ENCODE results near the gene CTNND2. TPM values are rescaled to one million over a fixed set of nuclear protein-coding genes. Genes with fewer than 3 reads are reported as not detected.

The CTNND2 gene
- total RNA-seq, 1 donor from 2014 or later: 143 TPM

GRCh38 chr5:11555171-11555570, 349.1 kb downstream of the CTNND2 start:
- Mint-ChIP-seq H3K27ac (no peak overlapping the region), H3K36me3 (ENCODE audit: insufficient read depth) (peaks cover 13% of the 10 kb centered on the region)

DNA sequence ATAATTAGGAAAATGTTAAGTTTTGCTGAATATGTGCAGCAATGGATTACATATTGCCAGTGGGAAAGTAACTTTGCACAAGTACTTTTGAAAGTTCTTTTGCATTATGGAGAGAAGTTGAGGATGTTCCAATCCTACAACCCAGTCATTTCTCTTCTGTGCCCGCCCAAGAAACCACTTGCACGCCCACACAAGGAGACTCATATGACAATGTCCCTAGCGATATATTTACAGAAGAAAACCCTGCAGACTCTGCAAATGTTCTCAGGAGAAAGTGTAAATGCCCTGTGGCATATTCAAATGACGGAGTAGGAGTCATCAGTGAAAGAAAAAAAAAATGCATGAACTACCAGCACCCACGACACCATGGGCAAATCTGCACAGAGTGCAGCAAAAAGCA, 356.5 kb downstream of the CTNND2 start:
- DNase-seq (ENCODE audit: low spot score, unreplicated experiment): no peak
- Mint-ChIP-seq H3K36me3 (ENCODE audit: insufficient read depth) (peaks cover 3% of the 10 kb centered on the region), H3K9me3 (ENCODE audit: low read depth) (peaks cover 6% of the 10 kb centered on the region), H3K27ac (no peak overlapping the region), H3K27me3 (no peaks in the 10 kb centered on the region), H3K4me3 (ENCODE audit: low read depth) (no peak overlapping the region), H3K4me1 (ENCODE audit: low read depth) (peaks cover 1% of the 10 kb centered on the region)
- TF ChIP-seq, protein P1, sequence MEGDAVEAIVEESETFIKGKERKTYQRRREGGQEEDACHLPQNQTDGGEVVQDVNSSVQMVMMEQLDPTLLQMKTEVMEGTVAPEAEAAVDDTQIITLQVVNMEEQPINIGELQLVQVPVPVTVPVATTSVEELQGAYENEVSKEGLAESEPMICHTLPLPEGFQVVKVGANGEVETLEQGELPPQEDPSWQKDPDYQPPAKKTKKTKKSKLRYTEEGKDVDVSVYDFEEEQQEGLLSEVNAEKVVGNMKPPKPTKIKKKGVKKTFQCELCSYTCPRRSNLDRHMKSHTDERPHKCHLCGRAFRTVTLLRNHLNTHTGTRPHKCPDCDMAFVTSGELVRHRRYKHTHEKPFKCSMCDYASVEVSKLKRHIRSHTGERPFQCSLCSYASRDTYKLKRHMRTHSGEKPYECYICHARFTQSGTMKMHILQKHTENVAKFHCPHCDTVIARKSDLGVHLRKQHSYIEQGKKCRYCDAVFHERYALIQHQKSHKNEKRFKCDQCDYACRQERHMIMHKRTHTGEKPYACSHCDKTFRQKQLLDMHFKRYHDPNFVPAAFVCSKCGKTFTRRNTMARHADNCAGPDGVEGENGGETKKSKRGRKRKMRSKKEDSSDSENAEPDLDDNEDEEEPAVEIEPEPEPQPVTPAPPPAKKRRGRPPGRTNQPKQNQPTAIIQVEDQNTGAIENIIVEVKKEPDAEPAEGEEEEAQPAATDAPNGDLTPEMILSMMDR (IDR thresholded peaks at IDR 0.05; ENCODE audit: unreplicated experiment): no peak

More at GRCh38 chr5:11555171-11555570, 349.1 kb downstream of the CTNND2 start:
- H3K4me1 Mint-ChIP-seq (ENCODE audit: low read depth): no peaks in the 10 kb centered on the region
- DNase-seq (ENCODE audit: low spot score, unreplicated experiment): no peak
- no peaks in the 10 kb centered on the region for H3K9me3 Mint-ChIP-seq (ENCODE audit: low read depth)
- H3K4me3 Mint-ChIP-seq (ENCODE audit: low read depth): no peak overlapping the region
- H3K27me3 Mint-ChIP-seq: no peaks in the 10 kb centered on the region
- TF ChIP-seq, protein P1 (IDR thresholded peaks at IDR 0.05; ENCODE audit: unreplicated experiment): no peak

DNA sequence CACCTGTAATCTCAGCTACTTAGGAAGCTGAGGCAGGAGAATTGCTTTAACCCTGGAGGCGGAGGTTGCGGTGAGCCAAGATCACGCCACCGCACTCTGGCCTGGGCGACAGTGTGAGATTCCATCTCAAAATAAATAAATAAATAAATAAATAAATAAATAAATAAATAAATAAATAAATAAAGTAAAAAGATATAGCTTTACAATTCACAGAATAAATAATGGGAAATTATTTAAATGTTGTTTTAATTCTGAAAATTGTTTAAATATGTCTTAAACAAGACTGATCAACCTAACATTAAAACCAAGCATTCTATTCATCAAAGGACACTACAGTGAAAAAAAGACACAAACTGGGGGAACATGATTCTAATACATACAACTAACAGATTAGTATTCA, 357.1 kb downstream of the CTNND2 start:
- Mint-ChIP-seq H3K27ac (no peak overlapping the region), H3K27me3 (no peaks in the 10 kb centered on the region), H3K4me3 (ENCODE audit: low read depth) (no peak overlapping the region), H3K9me3 (ENCODE audit: low read depth) (peaks cover 6% of the 10 kb centered on the region), H3K36me3 (ENCODE audit: insufficient read depth) (peaks cover 3% of the 10 kb centered on the region), H3K4me1 (ENCODE audit: low read depth) (peaks cover 1% of the 10 kb centered on the region)
- no peak for DNase-seq (ENCODE audit: low spot score, unreplicated experiment)
- TF ChIP-seq, protein P1 (IDR thresholded peaks at IDR 0.05; ENCODE audit: unreplicated experiment): no peak

- Mint-ChIP-seq H3K27ac (peak overlapping the region; percentile 62), H3K27me3 (no peaks in the 10 kb centered on the region), H3K36me3 (ENCODE audit: insufficient read depth) (peaks cover 2% of the 10 kb centered on the region), H3K4me1 (ENCODE audit: low read depth) (peaks cover 6% of the 10 kb centered on the region), H3K4me3 (ENCODE audit: low read depth) (no peak overlapping the region), H3K9me3 (ENCODE audit: low read depth) (no peaks in the 10 kb centered on the region)
- TF ChIP-seq, protein P1 (IDR thresholded peaks at IDR 0.05; ENCODE audit: unreplicated experiment): no peak
- DNase-seq (ENCODE audit: low spot score, unreplicated experiment): no peak
Measured at GRCh38 chr5:11540112-11540511, 364.1 kb downstream of the CTNND2 start.

- no peak overlapping the region for H3K4me3 Mint-ChIP-seq (ENCODE audit: low read depth)
- TF ChIP-seq, protein P1 (IDR thresholded peaks at IDR 0.05; ENCODE audit: unreplicated experiment): no peak
Measured at GRCh38 chr5:11531811-11532555, 372.3 kb downstream of the CTNND2 start.

More at GRCh38 chr5:11531811-11532555, 372.3 kb downstream of the CTNND2 start:
- Mint-ChIP-seq H3K9me3 (ENCODE audit: low read depth) (no peaks in the 10 kb centered on the region), H3K36me3 (ENCODE audit: insufficient read depth) (peaks cover 1% of the 10 kb centered on the region), H3K4me1 (ENCODE audit: low read depth) (peaks cover 9% of the 10 kb centered on the region), H3K27me3 (no peaks in the 10 kb centered on the region), H3K27ac (no peak overlapping the region)
- no peak for DNase-seq (ENCODE audit: low spot score, unreplicated experiment)

All from progenitor cell of endocrine pancreas (in vitro differentiated cells).